ENCODE measurements around the gene ZFPL1. TPM values are rescaled to one million over a fixed set of nuclear protein-coding genes. Genes with fewer than 3 reads are reported as not detected.
"Not testable (repeated sequence)": the region's sequence is repeated elsewhere in the genome, so short reads cannot be mapped to it uniquely, and the experiment has no call there.

Gene ZFPL1
- total and polyA plus RNA-seq, 4 donors = 12.3 to 19.2 (median 16.3) TPM

DNA sequence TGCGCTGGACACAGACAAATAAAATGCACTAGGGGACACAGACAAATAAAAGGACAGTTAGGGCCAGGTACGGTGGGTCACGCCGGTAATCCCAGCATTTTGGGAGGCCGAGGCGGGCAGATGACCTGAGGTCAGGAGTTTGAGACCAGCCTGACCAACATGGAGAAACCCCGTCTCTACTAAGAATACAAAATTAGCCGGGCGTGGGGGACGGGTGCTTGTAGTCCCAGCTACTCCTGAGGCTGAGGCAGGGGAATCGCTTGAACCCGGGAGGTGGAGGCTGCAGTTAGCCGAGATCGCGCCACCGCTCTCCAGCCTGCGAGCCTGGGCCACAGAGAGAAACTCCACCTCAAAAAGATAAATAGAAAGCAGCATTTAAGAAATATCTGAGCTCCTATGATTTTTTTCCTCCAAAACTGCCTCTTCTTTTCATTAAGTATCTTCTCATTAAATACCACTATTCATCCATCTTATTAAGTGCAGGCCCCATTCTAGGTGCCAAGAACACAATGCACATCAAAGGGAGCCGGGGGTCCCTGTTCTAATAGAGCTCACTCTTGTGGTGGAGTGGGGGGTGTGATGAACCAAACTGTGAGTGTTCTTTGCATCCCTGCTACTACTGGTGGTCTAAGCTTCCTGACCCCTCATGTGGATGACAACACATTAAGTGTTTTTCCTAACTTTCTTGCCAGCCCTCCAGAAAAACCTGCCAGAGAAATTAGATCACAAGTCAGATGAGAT lies 34.2 kb downstream of the ZFPL1 start:
- Histone ChIP-seq H3K9ac (ENCODE audit: low read depth in 1 of 2, low read length in 2 of 2) (no peak overlapping the region), H3K4me3 (ENCODE audit: low read depth in 1 of 3, low read length in 3 of 3) (no peak overlapping the region), H3K4me1 (ENCODE audit: control insufficient read depth in 4 of 4, insufficient read depth in 4 of 4, low read length in 3 of 4) (peaks cover 15 to 72% (median 56%) of the 10 kb centered on the region in 4 donors), H3K27me3 (ENCODE audit: control insufficient read depth in 4 of 4, insufficient read depth in 4 of 4, low read length in 3 of 4) (no peaks in the 10 kb centered on the region), H3K9me3 (ENCODE audit: control insufficient read depth in 4 of 4, low read length in 3 of 4) (no peaks in the 10 kb centered on the region), H3K36me3 (ENCODE audit: control insufficient read depth in 4 of 4, insufficient read depth in 3 of 4, low read depth in 1 of 4, low read length in 3 of 4) (peaks cover 9 to 19% (median 17%) of the 10 kb centered on the region in 4 donors), H3K27ac (ENCODE audit: low read depth in 1 of 2, low read length in 2 of 2) (peak overlapping the region in 1 of 2 donors; percentile 26)
- TF ChIP-seq YY1 (IDR thresholded peaks at IDR 0.05) (no peak), RAD21 (IDR thresholded peaks at IDR 0.05) (peak in 1 of 2 donors; percentile 1), EGR1 (IDR thresholded peaks at IDR 0.05; ENCODE audit: low read depth in 2 of 2) (no peak)
- TF ChIP-seq, protein P1, sequence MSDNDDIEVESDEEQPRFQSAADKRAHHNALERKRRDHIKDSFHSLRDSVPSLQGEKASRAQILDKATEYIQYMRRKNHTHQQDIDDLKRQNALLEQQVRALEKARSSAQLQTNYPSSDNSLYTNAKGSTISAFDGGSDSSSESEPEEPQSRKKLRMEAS (IDR thresholded peaks at IDR 0.05) = no peak
- DNase-seq (ENCODE audit: low spot score) = no peak
- 83% methylated on average over 18 of the region's 18 CpGs for WGBS

DNA sequence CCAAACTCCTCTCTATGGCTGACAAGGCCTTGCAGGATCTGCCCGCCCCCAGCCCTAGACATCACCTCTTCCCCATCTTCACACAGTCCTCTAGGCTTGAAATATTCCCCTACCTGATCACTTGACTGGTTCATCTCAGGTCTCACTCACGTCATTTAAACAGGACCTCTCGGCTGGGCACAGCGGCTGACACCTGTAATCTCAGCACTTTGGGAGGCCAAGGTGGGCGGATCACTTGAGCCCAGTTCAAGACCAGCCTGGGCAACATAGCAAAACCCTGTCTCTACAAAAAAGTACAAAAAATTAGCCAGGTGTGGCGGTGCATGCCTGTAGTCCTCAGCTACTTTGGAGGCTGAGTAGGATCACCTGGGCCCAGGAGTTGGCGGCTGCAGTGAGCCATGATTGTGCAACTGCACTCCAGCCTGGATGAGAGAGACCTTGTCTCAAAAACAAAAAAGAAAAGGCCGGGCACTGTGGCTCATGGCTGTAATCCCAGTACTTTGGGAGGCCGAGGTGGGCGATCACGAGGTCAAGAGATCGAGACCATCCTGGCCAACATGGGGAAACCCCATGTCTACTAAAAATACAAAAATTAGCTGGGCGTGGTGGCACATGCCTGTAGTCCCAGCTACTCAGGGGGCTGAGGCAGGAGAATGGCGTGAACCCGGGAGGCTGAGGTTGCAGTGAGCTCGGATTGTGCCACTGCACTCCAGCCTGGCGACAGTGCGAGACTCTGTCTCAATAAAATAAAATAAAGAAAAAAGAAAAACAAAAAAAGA lies 35.1 kb downstream of the ZFPL1 start:
- Histone ChIP-seq H3K27ac (ENCODE audit: low read depth in 1 of 2, low read length in 2 of 2) (peak overlapping the region in 1 of 2 donors; percentile 26), H3K4me1 (ENCODE audit: control insufficient read depth in 4 of 4, insufficient read depth in 4 of 4, low read length in 3 of 4) (peaks cover 13 to 65% (median 49%) of the 10 kb centered on the region in 4 donors), H3K36me3 (ENCODE audit: control insufficient read depth in 4 of 4, insufficient read depth in 3 of 4, low read depth in 1 of 4, low read length in 3 of 4) (peaks cover 9 to 19% (median 17%) of the 10 kb centered on the region in 4 donors)
- H3K9ac ChIP-seq (ENCODE audit: low read depth in 1 of 2, low read length in 2 of 2); H3K4me3 ChIP-seq (ENCODE audit: low read depth in 1 of 3, low read length in 3 of 3); H3K9me3 ChIP-seq (ENCODE audit: control insufficient read depth in 4 of 4, low read length in 3 of 4); H3K27me3 ChIP-seq (ENCODE audit: control insufficient read depth in 4 of 4, insufficient read depth in 4 of 4, low read length in 3 of 4); DNase-seq (ENCODE audit: low spot score): not testable (repeated sequence)
- 80% methylated on average over 18 of the region's 18 CpGs for WGBS

DNA sequence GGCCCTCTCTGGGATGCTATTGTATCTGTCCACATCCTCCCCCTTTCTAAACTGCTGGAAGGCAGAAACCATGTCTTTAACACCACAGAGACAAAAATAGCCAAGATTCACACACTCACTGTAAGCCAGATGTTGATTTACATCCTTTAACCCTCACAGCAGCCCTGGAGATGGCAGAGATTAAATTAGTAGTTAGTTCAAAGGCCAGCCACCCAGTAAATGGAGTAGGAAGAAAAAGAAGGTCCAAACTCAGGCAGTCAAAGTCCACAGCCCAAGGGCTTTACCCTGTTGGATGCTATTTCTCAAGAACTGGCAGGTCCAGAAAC lies 35.6 kb downstream of the ZFPL1 start:
- Histone ChIP-seq H3K27ac (ENCODE audit: low read depth in 1 of 2, low read length in 2 of 2) (peak overlapping the region in 1 of 2 donors; percentile 22), H3K4me1 (ENCODE audit: control insufficient read depth in 4 of 4, insufficient read depth in 4 of 4, low read length in 3 of 4) (peaks cover 13 to 59% (median 44%) of the 10 kb centered on the region in 4 donors), H3K36me3 (ENCODE audit: control insufficient read depth in 4 of 4, insufficient read depth in 3 of 4, low read depth in 1 of 4, low read length in 3 of 4) (peaks cover 9 to 22% (median 18%) of the 10 kb centered on the region in 4 donors), H3K9ac (ENCODE audit: low read depth in 1 of 2, low read length in 2 of 2) (no peak overlapping the region), H3K9me3 (ENCODE audit: control insufficient read depth in 4 of 4, low read length in 3 of 4) (no peaks in the 10 kb centered on the region), H3K4me3 (ENCODE audit: low read depth in 1 of 3, low read length in 3 of 3) (no peak overlapping the region), H3K27me3 (ENCODE audit: control insufficient read depth in 4 of 4, insufficient read depth in 4 of 4, low read length in 3 of 4) (no peaks in the 10 kb centered on the region)
- TF ChIP-seq, protein P2, sequence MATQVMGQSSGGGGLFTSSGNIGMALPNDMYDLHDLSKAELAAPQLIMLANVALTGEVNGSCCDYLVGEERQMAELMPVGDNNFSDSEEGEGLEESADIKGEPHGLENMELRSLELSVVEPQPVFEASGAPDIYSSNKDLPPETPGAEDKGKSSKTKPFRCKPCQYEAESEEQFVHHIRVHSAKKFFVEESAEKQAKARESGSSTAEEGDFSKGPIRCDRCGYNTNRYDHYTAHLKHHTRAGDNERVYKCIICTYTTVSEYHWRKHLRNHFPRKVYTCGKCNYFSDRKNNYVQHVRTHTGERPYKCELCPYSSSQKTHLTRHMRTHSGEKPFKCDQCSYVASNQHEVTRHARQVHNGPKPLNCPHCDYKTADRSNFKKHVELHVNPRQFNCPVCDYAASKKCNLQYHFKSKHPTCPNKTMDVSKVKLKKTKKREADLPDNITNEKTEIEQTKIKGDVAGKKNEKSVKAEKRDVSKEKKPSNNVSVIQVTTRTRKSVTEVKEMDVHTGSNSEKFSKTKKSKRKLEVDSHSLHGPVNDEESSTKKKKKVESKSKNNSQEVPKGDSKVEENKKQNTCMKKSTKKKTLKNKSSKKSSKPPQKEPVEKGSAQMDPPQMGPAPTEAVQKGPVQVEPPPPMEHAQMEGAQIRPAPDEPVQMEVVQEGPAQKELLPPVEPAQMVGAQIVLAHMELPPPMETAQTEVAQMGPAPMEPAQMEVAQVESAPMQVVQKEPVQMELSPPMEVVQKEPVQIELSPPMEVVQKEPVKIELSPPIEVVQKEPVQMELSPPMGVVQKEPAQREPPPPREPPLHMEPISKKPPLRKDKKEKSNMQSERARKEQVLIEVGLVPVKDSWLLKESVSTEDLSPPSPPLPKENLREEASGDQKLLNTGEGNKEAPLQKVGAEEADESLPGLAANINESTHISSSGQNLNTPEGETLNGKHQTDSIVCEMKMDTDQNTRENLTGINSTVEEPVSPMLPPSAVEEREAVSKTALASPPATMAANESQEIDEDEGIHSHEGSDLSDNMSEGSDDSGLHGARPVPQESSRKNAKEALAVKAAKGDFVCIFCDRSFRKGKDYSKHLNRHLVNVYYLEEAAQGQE (IDR thresholded peaks at IDR 0.05) = no peak
- no peak for TF ChIP-seq SP1 (IDR thresholded peaks at IDR 0.05)
- DNase-seq (ENCODE audit: low spot score) = no peak

DNA sequence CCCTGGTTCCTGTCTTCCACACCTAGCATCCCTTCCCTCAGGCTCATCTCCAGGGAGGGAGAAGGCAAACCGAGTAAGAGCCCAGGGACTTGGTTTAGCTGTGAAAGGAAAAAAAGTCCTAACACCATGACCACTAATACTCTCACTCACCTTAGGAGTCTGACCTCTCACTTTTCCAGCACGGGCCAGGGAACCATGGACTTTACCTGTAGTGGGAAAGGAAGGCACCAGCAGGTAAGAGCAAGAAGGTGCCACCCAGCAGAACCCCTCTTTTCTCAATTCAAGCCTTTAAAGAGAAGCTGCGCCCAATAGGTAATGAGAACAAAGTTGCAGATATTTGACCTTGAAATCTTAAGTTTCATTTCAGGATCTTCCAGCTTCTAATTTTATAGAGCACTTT lies 36.8 kb downstream of the ZFPL1 start:
- Histone ChIP-seq H3K4me1 (ENCODE audit: control insufficient read depth in 4 of 4, insufficient read depth in 4 of 4, low read length in 3 of 4) (peaks cover 10 to 48% (median 35%) of the 10 kb centered on the region in 4 donors), H3K36me3 (ENCODE audit: control insufficient read depth in 4 of 4, insufficient read depth in 3 of 4, low read depth in 1 of 4, low read length in 3 of 4) (peaks cover 9 to 32% (median 22%) of the 10 kb centered on the region in 4 donors), H3K27me3 (ENCODE audit: control insufficient read depth in 4 of 4, insufficient read depth in 4 of 4, low read length in 3 of 4) (no peaks in the 10 kb centered on the region), H3K4me3 (ENCODE audit: low read depth in 1 of 3, low read length in 3 of 3) (peak overlapping the region; percentile 68 to 99 (median 95)), H3K27ac (ENCODE audit: low read depth in 1 of 2, low read length in 2 of 2) (peak overlapping the region; percentile 85 to 93), H3K9me3 (ENCODE audit: control insufficient read depth in 4 of 4, low read length in 3 of 4) (no peaks in the 10 kb centered on the region), H3K9ac (ENCODE audit: low read depth in 1 of 2, low read length in 2 of 2) (peak overlapping the region; percentile 90 to 96)
- 73% methylated on average over 3 of the region's 3 CpGs for WGBS
- TF ChIP-seq HNF4G (IDR thresholded peaks at IDR 0.05) (no peak), NR2F2 (IDR thresholded peaks at IDR 0.05) (no peak)
- no peak for DNase-seq (ENCODE audit: low spot score)
